GM12872 (cell line): Measurements from ENCODE around the gene PBX1.

Experiments
- TF ChIP-seq, protein P1 (sequence below): IDR thresholded peaks from 3 replicates; pipeline ENCODE4 v1.5.1; 2011; ENCODE audit warnings: low read depth, mild to moderate bottlenecking, low read length, moderate library complexity; ENCODE audit not compliant: insufficient read depth

The PBX1 gene

DNA sequence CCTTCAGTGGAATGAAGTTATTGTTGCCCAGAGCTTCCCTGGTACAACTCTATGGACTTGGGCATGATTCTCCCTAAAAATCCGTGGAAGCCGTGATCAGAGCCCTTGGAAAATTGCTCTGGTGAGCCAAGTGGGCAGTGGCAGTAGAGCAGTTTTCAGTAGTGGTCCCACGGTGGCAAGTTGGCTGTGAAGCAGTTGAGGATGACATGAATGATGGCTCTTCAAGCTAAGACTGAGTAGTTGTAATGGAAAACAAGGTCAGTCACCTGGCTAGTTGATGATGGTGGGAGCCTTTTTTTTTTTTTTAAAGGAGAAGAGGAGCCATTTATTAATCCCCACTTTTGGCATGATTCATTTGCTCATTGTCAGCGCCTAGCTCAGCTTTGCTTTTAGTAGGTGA is 36.2 kb downstream of the PBX1 start:
- TF ChIP-seq, protein P1, sequence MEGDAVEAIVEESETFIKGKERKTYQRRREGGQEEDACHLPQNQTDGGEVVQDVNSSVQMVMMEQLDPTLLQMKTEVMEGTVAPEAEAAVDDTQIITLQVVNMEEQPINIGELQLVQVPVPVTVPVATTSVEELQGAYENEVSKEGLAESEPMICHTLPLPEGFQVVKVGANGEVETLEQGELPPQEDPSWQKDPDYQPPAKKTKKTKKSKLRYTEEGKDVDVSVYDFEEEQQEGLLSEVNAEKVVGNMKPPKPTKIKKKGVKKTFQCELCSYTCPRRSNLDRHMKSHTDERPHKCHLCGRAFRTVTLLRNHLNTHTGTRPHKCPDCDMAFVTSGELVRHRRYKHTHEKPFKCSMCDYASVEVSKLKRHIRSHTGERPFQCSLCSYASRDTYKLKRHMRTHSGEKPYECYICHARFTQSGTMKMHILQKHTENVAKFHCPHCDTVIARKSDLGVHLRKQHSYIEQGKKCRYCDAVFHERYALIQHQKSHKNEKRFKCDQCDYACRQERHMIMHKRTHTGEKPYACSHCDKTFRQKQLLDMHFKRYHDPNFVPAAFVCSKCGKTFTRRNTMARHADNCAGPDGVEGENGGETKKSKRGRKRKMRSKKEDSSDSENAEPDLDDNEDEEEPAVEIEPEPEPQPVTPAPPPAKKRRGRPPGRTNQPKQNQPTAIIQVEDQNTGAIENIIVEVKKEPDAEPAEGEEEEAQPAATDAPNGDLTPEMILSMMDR, result no peak

DNA sequence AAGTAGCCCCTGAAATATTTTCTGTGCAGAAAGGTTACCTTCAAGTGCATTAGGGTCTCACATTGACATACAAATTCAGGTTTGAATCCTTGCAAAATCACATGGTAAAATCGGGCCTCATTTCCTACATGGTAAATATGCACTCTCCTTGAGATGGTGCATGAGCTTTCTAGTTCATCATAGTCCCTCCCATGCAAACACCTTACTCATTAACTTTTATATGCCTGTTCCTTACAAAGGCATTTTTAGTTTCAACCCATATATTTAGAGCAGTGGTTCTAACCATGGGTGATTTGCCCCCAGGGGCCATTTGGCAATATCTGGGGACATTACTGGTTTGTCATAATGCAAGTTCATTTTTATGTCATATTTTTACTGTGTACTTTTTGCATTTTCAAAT is 37.2 kb downstream of the PBX1 start:
- TF ChIP-seq, protein P1, result no peak

DNA sequence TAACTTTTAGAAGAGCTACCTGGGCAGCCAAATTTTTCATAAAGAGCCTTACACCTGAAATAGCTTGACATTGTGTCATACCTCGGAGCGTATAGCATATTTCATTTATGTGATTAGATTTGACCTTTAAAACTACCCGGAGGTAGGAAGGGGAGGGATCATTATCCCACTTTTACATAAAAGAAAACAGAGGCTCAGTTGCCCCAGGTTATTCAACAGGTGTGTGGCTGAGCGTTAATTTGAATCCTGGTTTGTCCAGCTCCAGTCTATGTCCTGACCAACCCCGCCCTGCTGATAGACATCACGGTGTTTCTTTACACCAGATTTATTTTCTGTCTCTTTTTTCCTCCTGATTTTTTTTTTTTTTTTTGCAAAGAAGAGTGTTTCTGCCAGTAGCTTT is 39.7 kb downstream of the PBX1 start:
- TF ChIP-seq, protein P1, result no peak

DNA sequence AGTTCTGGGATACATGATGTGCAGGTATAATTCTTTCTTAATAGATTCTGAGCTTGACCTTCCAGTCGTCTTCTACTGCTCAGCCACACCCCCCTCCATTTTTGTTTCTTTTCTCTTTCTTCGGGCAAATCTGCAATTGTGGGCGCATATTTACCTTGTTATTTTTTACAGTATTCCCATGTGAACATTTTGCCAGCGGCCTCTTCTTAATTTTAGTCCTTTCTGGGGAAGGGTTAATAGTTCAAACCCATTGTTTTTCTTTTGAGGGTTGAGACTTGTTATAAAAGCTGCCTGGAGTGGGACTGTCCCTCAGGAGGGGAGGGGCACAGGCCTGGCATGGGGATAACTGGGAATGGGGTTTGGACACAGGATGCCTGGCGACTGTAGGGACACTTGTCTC is 40.3 kb downstream of the PBX1 start:
- TF ChIP-seq, protein P1, result no peak

DNA sequence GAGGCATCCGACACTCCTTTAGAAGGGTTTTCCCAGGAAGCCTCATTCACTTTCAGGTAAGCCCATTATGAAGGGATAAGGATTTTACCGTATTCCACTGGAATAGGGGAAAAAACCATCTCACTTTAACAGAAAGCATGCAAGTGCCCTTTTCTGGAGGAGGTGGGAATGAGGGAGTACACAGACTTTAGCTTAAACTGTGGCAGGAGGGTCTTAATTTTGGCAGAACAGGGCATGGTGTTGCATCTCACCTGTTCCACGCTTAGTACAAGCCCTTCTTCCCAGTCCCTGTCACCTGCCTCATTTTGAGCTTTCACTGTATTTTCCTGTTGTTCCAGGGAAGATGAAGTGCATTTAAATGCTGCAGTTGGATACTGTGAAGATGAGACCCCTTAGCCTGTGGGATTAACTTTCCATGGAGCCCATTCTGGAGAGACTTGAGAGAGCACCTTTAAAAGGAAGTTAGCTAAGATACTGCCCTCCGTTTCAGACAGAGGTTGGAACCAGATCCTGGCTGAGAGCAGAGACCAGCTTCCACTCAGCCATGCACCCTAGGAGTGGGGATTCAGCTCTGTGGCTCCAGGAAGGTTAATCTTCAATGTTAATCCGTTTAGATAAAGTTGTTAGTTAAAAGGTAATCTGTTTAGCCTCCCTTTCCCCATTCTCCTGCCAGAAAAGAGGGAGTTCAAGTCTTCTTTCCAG is 42.6 kb downstream of the PBX1 start:
- TF ChIP-seq, protein P1, result no peak

DNA sequence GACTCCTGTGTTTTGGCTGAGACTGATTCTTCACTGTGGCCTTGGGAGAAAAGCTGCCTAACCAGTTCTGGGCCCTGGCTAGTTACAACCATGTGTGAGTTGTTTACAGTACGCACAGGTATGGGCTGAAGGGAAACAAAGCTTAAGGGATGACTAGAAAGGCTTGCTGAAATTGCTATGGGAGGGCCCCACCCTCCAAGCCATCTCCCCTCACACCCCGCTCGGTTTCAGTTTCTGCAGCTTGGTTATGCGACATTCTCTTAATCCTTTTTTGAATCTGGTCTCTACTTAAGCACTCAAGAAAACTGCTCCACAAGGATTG is 43.1 kb downstream of the PBX1 start:
- TF ChIP-seq, protein P1, result no peak

DNA sequence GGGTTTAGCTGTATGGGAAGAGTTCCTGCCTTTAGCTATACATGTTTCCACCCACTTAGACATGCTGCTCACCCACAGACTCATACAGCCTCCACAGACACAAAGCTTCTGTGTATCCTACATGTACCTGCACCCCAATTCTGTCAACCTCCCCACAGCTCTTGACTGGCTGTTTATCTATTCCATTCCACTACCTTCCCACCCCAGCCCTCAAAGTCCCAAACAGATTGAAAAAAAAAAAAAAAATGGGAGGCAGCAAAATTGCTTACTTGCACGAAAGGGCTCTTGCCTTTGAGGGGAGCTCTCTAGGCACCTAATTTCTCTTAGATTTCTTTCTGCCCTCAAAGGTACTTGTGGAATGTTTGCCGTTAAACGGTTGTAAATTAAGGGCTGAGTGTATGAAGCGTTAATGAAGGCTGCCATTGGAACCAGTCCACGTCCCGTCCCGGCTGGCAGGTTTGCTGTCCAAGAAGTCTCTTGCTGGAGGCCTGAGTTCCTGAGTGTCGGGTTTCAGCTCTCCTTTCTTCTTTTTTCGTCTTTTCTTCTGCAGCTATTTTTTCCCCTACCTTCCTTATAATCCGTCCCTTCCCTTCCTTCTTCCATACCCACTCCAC is 43.6 kb downstream of the PBX1 start:
- TF ChIP-seq, protein P1, result no peak
